H1 (cell line): ENCODE data around the gene SPAG4. TPM values are rescaled to one million over a fixed set of nuclear protein-coding genes. Genes with fewer than 3 reads are reported as not detected.

ENCODE experiments used
- CEBPB ChIP-seq: IDR thresholded peaks from 2 replicates; pipeline ENCODE4 v1.6.1; 2012; ENCODE audit warnings: low read depth, low read length
- GABPA ChIP-seq: IDR thresholded peaks from 2 replicates; pipeline ENCODE4 v1.6.1; 2011; ENCODE audit warnings: mild to moderate bottlenecking, low read length, moderate library complexity, borderline replicate concordance; ENCODE audit not compliant: insufficient read depth
- HDAC2 ChIP-seq, 2 experiments: fragments of 300-600 bp in 1 of 2; sonication (generic) in 1 of 2; IDR thresholded peaks; 2 replicates each; pipeline ENCODE4 v1.6.1; 2011 to 2012; ENCODE audit warnings: low read depth in 2 of 2, low read length in 2 of 2, mild to moderate bottlenecking in 2 of 2, moderate library complexity in 2 of 2, borderline replicate concordance in 1 of 2, inconsistent platforms in 1 of 2
- POLR2A ChIP-seq, 2 experiments: IDR thresholded peaks; 1 replicate in 1 of 2; 2 replicates in 1 of 2; pipeline ENCODE4 v1.6.1; 2011; ENCODE audit warnings: low read depth in 2 of 2, low read length in 2 of 2, mild to moderate bottlenecking in 2 of 2; ENCODE audit errors: control extremely low read depth in 1 of 2
- RBBP5 ChIP-seq: IDR thresholded peaks from 2 replicates; pipeline ENCODE4 v1.7.1; 2012; ENCODE audit warnings: low read depth, mild to moderate bottlenecking, inconsistent platforms, low read length, moderate library complexity, borderline replicate concordance
- SP4 ChIP-seq: IDR thresholded peaks from 2 replicates; pipeline ENCODE4 v1.6.1; 2012; ENCODE audit warnings: low read length, inconsistent platforms
- polyA plus RNA-seq, 7 experiments: library from polyadenylated mRNA; depleted of rRNA in 3 of 7; stranded (reverse) in 5 of 7; unstranded in 2 of 7; fragments of >200 nt in 5 of 7; fragments of 200-250 nt in 2 of 7; gene quantifications; 1 replicate in 5 of 7; 2 replicates in 1 of 7; 4 replicates in 1 of 7; pipeline versions ENCODE4 v1.2.1 to v1.2.3, GENCODE V29; 2011 to 2013; ENCODE audit warnings: missing spikeins in 2 of 7, mixed read lengths in 2 of 7
- total RNA-seq: library from RNA; stranded (reverse); fragmentation: NEBNext Ultra II Directional; extraction: Animal tissue kit (Norgen Biotek cat#: 25700); gene quantifications from 2 replicates; pipeline ENCODE4 v1.2.1, GENCODE V29; 2021
- TF ChIP-seq, protein P1 (sequence below): fragments of 300-600 bp; sonication (generic); IDR thresholded peaks from 2 replicates; pipeline ENCODE4 v1.7.1; 2012; ENCODE audit warnings: low read length, moderate library complexity, mild to moderate bottlenecking, inconsistent platforms; ENCODE audit not compliant: insufficient replicate concordance

SPAG4 gene
- total and polyA plus RNA-seq, 2 of the 8 experiments (the other 6 are each of a cell fraction or from before 2014, with no cell fraction given) = 2.4 to 6.0 TPM

DNA sequence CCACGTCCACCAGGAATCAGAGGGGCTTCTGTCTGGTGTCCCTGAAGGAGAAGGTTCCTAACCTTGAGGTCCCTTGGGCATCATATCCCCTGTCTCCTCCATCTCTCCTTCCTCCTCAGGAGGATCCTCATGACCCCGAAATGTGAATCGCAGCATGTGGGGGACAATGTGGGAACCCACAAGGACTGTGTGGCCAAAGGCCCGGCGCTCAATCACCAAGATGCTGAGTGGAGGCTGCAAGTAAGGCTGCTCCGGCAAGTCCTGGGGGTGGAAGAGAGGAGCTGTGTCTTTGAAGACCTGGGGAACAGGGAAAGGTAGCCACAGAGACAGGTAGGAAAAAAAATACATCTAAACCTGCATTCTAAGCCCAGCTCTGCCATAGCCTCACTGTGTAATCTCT, 36.4 kb upstream of the SPAG4 start (continued):
- TF ChIP-seq, protein P1, sequence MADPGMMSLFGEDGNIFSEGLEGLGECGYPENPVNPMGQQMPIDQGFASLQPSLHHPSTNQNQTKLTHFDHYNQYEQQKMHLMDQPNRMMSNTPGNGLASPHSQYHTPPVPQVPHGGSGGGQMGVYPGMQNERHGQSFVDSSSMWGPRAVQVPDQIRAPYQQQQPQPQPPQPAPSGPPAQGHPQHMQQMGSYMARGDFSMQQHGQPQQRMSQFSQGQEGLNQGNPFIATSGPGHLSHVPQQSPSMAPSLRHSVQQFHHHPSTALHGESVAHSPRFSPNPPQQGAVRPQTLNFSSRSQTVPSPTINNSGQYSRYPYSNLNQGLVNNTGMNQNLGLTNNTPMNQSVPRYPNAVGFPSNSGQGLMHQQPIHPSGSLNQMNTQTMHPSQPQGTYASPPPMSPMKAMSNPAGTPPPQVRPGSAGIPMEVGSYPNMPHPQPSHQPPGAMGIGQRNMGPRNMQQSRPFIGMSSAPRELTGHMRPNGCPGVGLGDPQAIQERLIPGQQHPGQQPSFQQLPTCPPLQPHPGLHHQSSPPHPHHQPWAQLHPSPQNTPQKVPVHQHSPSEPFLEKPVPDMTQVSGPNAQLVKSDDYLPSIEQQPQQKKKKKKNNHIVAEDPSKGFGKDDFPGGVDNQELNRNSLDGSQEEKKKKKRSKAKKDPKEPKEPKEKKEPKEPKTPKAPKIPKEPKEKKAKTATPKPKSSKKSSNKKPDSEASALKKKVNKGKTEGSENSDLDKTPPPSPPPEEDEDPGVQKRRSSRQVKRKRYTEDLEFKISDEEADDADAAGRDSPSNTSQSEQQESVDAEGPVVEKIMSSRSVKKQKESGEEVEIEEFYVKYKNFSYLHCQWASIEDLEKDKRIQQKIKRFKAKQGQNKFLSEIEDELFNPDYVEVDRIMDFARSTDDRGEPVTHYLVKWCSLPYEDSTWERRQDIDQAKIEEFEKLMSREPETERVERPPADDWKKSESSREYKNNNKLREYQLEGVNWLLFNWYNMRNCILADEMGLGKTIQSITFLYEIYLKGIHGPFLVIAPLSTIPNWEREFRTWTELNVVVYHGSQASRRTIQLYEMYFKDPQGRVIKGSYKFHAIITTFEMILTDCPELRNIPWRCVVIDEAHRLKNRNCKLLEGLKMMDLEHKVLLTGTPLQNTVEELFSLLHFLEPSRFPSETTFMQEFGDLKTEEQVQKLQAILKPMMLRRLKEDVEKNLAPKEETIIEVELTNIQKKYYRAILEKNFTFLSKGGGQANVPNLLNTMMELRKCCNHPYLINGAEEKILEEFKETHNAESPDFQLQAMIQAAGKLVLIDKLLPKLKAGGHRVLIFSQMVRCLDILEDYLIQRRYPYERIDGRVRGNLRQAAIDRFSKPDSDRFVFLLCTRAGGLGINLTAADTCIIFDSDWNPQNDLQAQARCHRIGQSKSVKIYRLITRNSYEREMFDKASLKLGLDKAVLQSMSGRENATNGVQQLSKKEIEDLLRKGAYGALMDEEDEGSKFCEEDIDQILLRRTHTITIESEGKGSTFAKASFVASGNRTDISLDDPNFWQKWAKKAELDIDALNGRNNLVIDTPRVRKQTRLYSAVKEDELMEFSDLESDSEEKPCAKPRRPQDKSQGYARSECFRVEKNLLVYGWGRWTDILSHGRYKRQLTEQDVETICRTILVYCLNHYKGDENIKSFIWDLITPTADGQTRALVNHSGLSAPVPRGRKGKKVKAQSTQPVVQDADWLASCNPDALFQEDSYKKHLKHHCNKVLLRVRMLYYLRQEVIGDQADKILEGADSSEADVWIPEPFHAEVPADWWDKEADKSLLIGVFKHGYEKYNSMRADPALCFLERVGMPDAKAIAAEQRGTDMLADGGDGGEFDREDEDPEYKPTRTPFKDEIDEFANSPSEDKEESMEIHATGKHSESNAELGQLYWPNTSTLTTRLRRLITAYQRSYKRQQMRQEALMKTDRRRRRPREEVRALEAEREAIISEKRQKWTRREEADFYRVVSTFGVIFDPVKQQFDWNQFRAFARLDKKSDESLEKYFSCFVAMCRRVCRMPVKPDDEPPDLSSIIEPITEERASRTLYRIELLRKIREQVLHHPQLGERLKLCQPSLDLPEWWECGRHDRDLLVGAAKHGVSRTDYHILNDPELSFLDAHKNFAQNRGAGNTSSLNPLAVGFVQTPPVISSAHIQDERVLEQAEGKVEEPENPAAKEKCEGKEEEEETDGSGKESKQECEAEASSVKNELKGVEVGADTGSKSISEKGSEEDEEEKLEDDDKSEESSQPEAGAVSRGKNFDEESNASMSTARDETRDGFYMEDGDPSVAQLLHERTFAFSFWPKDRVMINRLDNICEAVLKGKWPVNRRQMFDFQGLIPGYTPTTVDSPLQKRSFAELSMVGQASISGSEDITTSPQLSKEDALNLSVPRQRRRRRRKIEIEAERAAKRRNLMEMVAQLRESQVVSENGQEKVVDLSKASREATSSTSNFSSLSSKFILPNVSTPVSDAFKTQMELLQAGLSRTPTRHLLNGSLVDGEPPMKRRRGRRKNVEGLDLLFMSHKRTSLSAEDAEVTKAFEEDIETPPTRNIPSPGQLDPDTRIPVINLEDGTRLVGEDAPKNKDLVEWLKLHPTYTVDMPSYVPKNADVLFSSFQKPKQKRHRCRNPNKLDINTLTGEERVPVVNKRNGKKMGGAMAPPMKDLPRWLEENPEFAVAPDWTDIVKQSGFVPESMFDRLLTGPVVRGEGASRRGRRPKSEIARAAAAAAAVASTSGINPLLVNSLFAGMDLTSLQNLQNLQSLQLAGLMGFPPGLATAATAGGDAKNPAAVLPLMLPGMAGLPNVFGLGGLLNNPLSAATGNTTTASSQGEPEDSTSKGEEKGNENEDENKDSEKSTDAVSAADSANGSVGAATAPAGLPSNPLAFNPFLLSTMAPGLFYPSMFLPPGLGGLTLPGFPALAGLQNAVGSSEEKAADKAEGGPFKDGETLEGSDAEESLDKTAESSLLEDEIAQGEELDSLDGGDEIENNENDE = no peak
- no peak for TF ChIP-seq POLR2A (IDR thresholded peaks at IDR 0.05; ENCODE audit: control extremely low read depth in 1 of 2, low read depth in 2 of 2, low read length in 2 of 2)
- TF ChIP-seq HDAC2 (IDR thresholded peaks at IDR 0.05; ENCODE audit: borderline replicate concordance in 1 of 2, low read depth in 2 of 2, low read length in 2 of 2) = no peak
- TF ChIP-seq SP4 = no peak
- TF ChIP-seq RBBP5 = no peak
- TF ChIP-seq GABPA = no peak
- TF ChIP-seq CEBPB = no peak
